ENCODE measurements around the gene INAFM1. TPM values are rescaled to one million over a fixed set of nuclear protein-coding genes. Genes with fewer than 3 reads are reported as not detected.

Gene INAFM1
- total and polyA plus RNA-seq, 9 of the 15 experiments (the other 6 are each of a cell fraction or from before 2014, with no cell fraction given) = 0.71 to 30.9 (median 3.1) TPM

DNA sequence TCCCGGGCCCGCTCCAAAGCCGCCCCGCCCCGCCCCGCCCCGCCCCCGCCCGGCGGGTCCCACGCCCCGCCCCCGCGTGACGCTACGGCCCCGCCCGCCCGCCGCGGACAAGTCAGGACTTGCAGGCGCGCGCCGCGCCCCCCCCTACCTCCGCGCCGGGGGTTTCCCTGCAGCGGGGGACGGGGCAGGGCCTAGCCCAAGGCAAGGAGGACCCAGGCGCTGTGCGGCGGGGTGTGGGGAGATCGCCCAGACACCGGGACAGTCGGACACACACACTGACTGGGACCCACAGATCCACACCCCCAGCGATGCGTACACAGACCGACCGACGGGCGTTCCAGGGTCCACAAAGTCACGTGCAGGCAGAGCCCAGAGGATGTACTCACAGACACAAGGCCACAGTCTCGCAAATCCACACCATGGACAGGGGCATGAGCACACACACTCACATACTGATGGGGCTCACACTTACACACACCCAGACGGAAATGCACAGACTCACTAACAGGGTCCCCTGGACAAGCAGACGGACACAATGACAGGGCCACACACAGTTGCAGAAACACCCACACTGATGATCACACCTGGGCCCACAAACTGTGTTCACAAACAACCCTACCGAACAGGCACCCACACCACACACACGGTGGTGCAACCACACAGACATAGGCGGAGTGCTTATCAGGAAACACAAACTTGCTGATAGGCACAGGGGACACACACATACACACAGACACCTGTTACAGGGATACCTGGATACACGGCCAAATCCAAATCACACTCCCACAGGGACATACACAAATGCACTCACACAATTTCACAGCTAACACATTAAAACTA is 43.2 kb upstream of the INAFM1 start (continued):
- TF ChIP-seq KDM5B (IDR thresholded peaks at IDR 0.05; ENCODE audit: insufficient replicate concordance, low read depth, low read length) (peak; percentile 64), CBX1 (IDR thresholded peaks at IDR 0.05; ENCODE audit: low read depth) (no peak), ZNF143 (CRISPR knock-in tag; IDR thresholded peaks at IDR 0.05) (0 out of 2 replicates have a peak, but pooled peaks have one; percentile 34), L3MBTL2 (IDR thresholded peaks at IDR 0.05) (peak; percentile 73), POLR2AphosphoS2 (IDR thresholded peaks at IDR 0.05; ENCODE audit: low read length) (no peak), RBFOX2 (IDR thresholded peaks at IDR 0.05; ENCODE audit: low read depth, low read length) (peak; percentile 26), GATAD2A (IDR thresholded peaks at IDR 0.05) (0 out of 2 replicates have a peak, but pooled peaks have one; percentile 18), XRCC5 (IDR thresholded peaks at IDR 0.05; ENCODE audit: low read depth, low read length) (no peak), HDAC1 (IDR thresholded peaks at IDR 0.05) (peak in 1 of 2 experiments; percentile 63; a peak in 2 of 4 replicates), KLF1 (tag; IDR thresholded peaks at IDR 0.05) (peak; percentile 49; the same call in 1 of the 2 replicates), SMAD1 (IDR thresholded peaks at IDR 0.05; ENCODE audit: low read depth, low read length, partially characterized antibody) (no peak)
- TF ChIP-seq, protein P1, sequence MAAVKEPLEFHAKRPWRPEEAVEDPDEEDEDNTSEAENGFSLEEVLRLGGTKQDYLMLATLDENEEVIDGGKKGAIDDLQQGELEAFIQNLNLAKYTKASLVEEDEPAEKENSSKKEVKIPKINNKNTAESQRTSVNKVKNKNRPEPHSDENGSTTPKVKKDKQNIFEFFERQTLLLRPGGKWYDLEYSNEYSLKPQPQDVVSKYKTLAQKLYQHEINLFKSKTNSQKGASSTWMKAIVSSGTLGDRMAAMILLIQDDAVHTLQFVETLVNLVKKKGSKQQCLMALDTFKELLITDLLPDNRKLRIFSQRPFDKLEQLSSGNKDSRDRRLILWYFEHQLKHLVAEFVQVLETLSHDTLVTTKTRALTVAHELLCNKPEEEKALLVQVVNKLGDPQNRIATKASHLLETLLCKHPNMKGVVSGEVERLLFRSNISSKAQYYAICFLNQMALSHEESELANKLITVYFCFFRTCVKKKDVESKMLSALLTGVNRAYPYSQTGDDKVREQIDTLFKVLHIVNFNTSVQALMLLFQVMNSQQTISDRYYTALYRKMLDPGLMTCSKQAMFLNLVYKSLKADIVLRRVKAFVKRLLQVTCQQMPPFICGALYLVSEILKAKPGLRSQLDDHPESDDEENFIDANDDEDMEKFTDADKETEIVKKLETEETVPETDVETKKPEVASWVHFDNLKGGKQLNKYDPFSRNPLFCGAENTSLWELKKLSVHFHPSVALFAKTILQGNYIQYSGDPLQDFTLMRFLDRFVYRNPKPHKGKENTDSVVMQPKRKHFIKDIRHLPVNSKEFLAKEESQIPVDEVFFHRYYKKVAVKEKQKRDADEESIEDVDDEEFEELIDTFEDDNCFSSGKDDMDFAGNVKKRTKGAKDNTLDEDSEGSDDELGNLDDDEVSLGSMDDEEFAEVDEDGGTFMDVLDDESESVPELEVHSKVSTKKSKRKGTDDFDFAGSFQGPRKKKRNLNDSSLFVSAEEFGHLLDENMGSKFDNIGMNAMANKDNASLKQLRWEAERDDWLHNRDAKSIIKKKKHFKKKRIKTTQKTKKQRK (IDR thresholded peaks at IDR 0.05; ENCODE audit: borderline replicate concordance, low read depth, low read length) = no peak
- TF ChIP-seq, protein P2, sequence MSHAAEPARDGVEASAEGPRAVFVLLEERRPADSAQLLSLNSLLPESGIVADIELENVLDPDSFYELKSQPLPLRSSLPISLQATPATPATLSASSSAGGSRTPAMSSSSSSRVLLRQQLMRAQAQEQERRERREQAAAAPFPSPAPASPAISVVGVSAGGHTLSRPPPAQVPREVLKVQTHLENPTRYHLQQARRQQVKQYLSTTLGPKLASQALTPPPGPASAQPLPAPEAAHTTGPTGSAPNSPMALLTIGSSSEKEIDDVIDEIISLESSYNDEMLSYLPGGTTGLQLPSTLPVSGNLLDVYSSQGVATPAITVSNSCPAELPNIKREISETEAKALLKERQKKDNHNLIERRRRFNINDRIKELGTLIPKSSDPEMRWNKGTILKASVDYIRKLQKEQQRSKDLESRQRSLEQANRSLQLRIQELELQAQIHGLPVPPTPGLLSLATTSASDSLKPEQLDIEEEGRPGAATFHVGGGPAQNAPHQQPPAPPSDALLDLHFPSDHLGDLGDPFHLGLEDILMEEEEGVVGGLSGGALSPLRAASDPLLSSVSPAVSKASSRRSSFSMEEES (CRISPR knock-in tag; IDR thresholded peaks at IDR 0.05) = peak; percentile 76
- TF ChIP-seq, protein P3, sequence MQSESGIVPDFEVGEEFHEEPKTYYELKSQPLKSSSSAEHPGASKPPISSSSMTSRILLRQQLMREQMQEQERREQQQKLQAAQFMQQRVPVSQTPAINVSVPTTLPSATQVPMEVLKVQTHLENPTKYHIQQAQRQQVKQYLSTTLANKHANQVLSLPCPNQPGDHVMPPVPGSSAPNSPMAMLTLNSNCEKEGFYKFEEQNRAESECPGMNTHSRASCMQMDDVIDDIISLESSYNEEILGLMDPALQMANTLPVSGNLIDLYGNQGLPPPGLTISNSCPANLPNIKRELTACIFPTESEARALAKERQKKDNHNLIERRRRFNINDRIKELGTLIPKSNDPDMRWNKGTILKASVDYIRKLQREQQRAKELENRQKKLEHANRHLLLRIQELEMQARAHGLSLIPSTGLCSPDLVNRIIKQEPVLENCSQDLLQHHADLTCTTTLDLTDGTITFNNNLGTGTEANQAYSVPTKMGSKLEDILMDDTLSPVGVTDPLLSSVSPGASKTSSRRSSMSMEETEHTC (IDR thresholded peaks at IDR 0.05) = peak; percentile 25; the same call in 1 of the 2 replicates
- TF ChIP-seq, protein P4, sequence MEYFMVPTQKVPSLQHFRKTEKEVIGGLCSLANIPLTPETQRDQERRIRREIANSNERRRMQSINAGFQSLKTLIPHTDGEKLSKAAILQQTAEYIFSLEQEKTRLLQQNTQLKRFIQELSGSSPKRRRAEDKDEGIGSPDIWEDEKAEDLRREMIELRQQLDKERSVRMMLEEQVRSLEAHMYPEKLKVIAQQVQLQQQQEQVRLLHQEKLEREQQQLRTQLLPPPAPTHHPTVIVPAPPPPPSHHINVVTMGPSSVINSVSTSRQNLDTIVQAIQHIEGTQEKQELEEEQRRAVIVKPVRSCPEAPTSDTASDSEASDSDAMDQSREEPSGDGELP (CRISPR knock-in tag; IDR thresholded peaks at IDR 0.05; ENCODE audit: borderline replicate concordance) = peak; percentile 62; the same call in 1 of the 2 replicates
- TF ChIP-seq, protein P5, sequence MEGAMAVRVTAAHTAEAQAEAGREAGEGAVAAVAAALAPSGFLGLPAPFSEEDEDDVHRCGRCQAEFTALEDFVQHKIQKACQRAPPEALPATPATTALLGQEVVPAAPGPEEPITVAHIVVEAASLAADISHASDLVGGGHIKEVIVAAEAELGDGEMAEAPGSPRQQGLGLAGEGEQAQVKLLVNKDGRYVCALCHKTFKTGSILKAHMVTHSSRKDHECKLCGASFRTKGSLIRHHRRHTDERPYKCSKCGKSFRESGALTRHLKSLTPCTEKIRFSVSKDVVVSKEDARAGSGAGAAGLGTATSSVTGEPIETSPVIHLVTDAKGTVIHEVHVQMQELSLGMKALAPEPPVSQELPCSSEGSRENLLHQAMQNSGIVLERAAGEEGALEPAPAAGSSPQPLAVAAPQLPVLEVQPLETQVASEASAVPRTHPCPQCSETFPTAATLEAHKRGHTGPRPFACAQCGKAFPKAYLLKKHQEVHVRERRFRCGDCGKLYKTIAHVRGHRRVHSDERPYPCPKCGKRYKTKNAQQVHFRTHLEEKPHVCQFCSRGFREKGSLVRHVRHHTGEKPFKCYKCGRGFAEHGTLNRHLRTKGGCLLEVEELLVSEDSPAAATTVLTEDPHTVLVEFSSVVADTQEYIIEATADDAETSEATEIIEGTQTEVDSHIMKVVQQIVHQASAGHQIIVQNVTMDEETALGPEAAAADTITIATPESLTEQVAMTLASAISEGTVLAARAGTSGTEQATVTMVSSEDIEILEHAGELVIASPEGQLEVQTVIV (CRISPR knock-in tag; IDR thresholded peaks at IDR 0.05; ENCODE audit: borderline replicate concordance) = no peak

Measured in K562 (cell line).